T-helper 1 cell treated with Interleukin-12 subunit alpha and Interleukin-12 subunit beta and Interleukin-4 antibody, amounts not matched to agents 30 ng/mL and 1 ng/mL, for 36 hours (primary cell): ENCODE results near the gene RTCB. TPM values are rescaled to one million over a fixed set of nuclear protein-coding genes. Genes with fewer than 3 reads are reported as not detected.
"Not testable (repeated sequence)": the region's sequence is repeated elsewhere in the genome, so short reads cannot be mapped to it uniquely, and the experiment has no call there.

ENCODE experiments used
- intact Hi-C: fragments of 100-400 bp; cut with micrococcal nuclease; formaldehyde crosslinking; loops from one replicate; pipeline ENCODE4 v1.15.1; 2024
- total RNA-seq: library from RNA; stranded (reverse); gene quantifications from 2 replicates; pipeline ENCODE4 v1.2.3, GENCODE V29; 2022

The RTCB gene
- total RNA-seq, 1 donor from 2014 or later: 69.5 TPM

DNA sequence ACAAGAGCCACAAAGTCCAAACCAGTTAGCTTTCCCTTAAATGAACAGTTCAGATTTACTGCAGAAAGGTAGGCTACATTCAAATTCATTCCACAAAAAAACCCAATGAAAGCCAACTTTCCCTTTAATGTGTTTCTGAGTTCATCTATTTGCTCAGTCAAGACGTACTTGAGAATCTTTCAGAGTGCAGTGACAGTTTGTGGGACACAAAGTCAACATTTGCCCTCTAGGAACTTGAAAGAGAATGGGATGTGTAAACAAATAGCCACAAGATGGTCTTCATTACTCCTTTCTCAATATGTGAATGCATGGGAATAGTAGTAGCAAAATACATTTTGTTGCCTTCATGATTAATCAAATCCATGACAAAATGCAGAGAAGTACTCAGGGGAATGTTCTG is 15.8 kb downstream of the RTCB start:
- intact Hi-C loops: no loop called here

DNA sequence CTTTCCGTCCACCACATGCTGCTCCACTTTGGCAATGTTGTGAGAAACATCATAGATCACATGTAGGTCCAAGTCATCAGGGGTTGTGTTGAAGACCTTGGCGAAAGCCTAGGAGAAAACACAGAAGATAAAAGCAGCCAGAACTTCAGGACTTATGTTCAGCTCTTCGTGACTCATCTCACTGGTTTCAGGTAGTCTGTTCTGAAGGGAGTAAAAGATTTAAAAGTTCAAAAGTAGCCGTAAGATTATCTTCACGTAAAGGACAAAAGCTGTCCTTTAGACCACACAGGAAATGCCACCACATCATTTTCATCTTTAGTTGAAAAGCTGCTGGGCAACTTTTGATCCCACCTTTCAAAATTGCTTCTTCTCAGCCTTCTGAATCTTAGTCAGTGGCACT is 16.9 kb downstream of the RTCB start:
- intact Hi-C loops: no loop called here

DNA sequence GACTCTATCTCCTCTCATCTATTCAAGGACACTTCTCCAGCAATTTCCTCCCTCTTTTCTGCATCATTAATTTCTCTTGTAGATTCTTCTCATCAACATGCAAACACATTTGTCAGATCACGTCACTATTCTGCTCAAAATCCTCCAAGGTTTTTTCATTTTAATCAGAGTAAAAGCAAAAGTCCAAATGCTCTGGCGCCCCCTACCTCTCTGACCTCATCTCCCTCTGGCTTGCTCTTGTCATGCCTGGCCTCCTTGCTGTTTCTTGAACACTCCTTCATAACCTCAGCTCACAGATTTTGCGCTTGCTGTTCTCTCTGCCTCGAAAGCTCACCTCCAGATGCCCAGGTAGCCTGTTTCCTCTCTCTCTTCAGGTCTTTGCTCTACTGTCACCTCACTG is 22.4 kb downstream of the RTCB start:
- intact Hi-C loops: loop anchor here (1.0 to 2.0 kb wide), 2 partner anchors 286 to 413 kb away; no protein-coding TSS in a partner anchor

DNA sequence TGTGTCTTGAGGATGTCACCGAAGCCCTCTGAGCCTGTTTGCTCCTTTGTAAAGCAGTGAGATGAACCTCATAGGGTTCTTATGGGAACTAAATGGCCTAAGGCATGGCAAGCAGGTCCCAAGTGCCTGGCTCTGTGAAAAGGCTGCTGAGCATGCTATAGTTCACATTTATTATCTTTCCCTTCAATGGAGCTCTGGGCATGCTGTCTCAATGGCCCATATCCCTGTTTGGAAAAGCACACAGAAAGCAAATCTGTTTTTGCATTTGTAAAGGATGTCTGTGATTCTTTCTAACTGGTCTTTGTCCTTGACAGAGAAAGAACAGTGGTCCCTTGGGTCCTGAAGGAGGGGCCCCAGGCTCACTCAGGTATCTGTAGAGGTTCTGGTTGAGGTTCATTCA is 26.4 kb downstream of the RTCB start:
- intact Hi-C loops: no loop called here

DNA sequence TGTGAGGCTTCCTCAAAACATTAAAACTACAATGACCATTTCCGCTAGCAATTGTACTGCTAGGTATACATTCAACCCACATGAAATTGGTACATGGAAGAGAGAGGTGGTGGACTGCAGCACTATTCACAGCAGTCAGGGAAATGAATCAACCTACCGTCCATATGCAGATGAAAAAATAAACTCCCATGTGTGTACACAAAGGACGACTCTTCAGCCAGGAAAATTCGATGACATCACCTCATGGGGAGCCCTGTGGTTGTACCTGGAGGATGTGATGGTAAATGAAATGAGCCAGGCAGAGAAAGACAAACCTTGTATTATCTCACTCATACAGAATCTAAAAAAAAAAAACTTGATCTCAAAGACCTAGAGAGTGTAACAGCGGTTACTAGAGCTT is 31.1 kb downstream of the RTCB start:
- intact Hi-C loops: no loop called here

DNA sequence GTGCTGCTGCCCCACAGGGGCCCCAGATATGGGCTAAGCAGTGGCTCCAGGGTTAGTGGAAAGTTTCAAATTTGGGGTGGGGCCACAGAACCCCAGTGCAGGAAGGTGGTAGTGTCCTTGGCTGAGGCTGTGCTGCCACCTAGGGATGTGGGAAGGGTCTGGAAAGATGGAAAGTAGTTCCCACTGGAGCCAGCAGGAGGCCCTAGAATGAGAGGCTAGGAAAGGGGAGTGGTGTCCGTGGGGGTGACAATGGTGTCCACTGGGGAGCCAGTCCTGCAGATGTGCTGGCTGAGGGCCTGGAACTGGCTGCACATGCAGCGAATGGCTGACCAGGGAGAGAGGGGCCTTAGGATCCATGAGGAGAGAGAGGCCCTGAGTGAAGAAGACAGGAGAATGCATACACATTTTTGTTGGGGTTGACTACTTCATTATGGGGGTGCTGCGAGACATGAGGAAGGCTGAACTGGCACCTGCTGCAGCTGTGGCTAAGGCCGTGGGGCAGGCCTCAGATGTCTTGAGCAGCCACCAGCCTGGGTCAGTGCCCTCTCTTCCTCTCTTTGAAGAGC is 33.3 kb downstream of the RTCB start:
- intact Hi-C loops: no loop called here

DNA sequence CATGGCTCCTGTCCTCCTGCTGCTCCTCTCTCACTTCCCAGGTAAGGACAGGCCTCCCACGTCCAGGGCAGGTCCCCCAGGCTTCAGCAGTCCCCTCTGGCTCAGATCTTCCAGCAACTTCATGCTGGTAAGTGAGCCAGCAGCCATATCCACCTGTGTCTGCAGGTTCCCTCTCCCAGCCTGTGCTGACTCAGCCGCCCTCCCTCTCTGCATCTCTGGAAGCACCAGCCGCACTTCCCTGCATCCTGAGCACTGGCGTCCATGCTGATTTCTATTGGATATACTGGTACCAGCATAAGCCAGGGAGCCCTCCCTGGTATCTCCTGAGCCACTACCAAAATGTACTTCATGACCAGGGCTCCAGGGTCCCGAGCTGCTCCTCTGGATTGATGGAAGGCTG is 35.4 kb downstream of the RTCB start:
- intact Hi-C loops: no loop called here

DNA sequence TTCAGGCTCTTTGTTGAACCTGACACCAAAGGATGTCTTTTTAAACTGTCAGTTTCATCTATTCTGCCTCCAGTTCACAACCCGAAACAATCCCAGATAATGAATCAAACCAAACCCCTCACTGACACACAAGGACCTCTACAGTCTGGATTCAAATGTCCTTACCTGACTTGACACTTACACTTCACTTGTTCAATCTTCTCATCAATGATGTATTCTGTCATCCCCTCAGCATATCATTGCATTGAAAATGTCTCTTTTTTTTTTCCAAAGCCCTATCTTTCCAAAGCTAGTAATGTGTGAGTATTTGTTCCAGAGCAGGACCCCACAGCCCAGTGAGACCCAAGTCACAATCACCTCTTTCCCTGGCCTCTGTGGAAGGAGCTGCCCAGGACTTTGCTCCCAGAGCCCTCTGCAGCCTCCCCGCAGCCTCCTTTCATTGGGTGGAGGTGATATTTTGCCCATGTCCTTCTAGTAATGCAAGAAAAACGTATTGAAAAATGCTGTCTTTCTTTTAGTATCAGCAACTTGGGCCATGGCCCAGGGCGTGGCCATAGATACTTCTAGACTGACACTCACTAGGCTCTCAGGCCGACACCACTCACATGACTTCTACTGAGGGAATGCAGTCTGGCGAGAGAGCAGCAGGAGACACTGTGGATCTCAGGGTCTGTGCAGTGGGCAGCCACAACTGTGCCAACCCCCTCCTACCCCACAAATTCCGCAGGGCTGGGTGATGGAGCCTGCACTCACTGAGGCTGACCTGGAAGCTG is 36.2 kb downstream of the RTCB start:
- intact Hi-C loops: no loop called here

DNA sequence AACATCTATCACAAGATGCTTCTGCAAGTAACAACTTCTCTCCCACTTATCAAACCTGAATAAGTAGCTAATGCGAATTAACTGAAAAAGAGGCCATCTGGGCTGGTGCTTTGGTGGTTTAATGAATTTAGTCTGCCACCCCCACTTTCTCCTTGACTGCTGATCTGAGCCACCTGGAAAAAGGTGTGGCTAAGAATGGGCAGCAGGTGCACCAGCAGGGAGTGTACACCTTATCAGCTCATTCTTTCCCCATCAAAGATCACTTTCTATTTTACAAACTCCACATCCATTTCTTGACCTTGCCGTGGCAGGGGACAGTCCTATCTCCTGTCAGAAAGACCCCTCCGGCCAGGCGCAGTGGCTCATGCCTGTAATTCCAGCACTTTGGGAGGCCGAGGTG is 47.8 kb downstream of the RTCB start:
- intact Hi-C loops: no loop called here

DNA sequence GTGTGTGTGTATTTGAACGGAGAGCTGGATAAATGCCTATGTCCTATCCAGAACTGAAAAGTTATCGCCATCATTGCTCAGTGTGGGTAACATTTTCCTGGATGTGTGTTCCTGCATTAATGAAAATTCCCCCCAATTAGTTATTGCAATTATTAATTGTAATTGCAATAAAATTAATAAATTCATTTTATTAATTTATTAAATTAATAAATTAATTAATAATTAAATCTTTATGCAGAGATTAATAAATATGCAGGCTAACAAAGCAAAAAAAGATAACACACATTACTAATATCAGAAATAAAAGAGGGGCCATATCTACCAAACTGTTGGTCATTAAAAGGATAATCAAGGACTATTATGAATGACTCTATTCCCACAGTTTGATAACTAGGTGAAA is 50.8 kb downstream of the RTCB start:
- intact Hi-C loops: no loop called here

DNA sequence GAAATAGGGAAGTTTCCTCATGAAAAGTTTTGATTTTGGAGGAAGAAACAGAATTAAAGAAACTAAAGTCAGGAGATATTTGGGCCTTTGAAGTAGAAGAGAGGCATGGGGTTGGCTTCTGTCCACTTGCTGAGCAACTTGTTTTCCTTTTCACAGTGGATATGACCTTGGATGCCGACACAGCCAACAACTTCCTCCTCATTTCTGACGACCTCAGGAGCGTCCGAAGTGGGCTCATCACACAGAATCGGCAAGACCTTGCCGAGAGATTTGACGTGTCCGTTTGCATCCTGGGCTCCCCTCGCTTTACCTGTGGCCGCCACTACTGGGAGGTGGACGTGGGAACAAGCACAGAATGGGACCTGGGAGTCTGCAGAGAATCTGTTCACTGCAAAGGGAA is 52.0 kb downstream of the RTCB start:
- intact Hi-C loops: not testable (repeated sequence)

DNA sequence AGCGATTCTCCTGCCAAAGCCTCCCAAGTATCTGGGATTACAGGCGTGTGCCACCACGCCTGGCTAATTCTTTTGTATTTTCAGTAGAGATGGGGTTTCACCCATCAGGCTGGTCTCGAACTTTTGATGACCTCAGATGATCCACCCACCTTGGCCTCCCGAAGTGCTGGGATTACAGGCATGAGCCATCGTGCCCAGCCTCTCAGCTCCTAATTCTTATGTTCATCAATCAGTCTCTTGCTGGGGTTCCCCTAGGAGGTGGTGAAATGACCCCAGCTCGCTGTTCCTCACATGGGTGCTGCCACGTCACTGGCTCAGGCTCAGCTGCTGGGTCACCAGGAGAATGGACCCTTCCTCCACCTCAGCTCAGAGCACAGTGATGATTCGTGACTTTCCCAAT is 54.5 kb downstream of the RTCB start, which contains the start of gene RFPL3:
RFPL3 (plus strand) TSS at position 301 of the 400 bp plus-strand sequence. CDS start 205 bp downstream, outside the sequence.
- intact Hi-C loops: loop anchor here (10.0 kb wide), 1 partner anchor 253 kb away; no protein-coding TSS in a partner anchor

DNA sequence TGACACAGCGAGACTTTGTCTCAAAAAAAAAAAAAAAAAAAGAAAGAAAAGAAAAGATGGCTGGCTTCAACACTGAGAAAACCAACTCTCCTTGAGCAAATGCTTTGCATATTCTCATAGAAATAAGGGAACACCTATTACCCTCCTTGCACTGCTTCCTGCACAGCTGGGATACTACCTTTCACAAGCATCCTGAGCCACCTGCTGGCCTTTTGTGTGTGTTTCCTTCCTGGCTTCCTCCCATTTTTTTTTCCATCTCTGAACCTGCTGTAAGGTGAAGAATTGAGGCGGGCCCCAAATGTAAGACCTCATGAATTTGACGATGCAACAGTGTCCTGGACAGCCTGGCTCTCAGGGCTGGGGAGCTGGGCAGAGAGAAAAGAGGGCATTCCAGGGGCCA is 56.3 kb downstream of the RTCB start:
- intact Hi-C loops: loop anchor here (10.0 kb wide), 1 partner anchor 251 kb away; no protein-coding TSS in a partner anchor

DNA sequence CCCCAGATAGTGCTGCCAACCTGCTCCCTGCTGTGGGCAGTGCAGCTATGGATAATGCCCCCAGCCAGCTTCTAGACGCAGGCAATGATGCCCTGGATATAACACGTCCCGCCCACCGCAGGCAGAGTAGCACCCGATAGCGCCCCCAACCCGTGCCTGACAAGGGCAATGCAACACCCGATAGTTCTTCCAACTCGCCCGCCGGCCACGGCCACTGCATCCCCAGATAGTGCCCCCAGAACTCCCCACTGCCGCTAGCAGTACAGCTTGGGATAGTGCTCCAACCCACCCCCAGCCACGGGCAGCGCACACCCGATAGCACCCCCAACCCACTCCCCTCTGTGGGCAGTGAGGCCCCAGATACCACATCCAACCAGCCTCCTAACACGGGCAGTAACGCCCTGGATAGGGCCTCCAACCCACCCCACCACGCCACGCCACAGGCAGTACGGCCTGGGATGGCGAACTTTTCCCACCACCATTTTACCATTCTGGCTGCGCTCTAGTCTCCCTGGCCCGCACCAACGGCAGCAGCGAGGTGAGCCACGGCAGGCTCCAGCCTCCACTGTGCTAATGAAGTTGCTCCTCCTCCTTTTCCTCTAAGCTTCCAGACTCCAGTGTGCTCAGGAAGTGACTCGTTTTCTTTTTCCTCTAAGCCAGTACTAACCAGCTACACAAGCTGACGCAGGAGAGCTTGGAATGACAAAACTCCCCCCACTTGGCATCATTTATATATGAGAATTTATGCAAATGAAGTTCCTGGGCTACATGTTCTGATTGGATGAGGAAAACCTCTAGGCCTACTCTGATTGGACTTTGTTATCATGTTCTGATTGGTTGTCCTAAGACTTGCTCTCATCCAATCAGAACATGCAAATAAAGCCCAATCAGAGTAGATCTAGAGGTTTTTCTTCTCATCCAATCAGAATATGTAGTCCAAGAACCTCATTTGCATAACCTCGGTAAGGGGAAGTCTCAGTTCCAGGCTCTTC is 57.4 kb downstream of the RTCB start:
- intact Hi-C loops: loop anchor here (10.0 kb wide), 1 partner anchor 250 kb away; no protein-coding TSS in a partner anchor

DNA sequence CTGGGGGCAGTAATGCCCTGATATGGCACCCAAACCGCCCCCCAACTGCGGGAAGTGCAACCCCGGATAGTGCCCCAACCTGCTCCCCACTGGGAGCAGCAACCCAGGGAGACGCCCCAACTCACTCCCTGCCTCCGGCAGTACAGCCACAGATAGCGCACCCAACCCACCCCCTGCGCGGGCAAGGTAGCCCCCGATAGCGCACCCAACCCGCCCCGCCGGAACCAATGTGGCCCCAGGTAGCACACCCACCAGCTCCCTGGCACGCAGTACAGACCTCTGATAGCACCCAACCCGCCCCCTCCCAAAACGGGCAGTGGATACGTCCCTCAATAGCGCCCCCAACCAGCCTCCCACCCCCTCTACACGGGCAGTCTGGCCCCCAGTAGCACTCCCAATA is 58.2 kb downstream of the RTCB start:
- intact Hi-C loops: loop anchor here (10.0 kb wide), 1 partner anchor 249 kb away; no protein-coding TSS in a partner anchor

DNA sequence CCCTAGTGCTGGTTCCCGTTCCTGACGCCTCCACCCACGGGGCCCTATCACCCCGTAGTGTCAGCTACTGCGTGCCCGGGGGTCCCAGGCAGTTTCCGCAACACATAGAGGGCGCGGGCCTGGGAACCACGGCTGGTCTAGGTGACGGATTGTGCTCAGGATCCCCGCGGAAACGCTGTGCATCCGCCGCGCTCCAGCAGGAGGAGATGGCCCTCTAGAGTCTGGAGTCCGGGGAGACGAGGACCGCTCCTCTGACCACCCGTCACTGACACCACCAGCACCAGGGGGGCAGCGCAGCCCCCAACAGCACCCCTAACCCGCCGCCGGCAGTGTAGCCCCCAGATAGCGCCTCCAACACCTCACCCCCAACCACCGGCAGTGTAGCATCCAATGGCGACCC is 58.8 kb downstream of the RTCB start:
- intact Hi-C loops: loop anchor here (10.0 kb wide), 1 partner anchor 248 kb away; no protein-coding TSS in a partner anchor

DNA sequence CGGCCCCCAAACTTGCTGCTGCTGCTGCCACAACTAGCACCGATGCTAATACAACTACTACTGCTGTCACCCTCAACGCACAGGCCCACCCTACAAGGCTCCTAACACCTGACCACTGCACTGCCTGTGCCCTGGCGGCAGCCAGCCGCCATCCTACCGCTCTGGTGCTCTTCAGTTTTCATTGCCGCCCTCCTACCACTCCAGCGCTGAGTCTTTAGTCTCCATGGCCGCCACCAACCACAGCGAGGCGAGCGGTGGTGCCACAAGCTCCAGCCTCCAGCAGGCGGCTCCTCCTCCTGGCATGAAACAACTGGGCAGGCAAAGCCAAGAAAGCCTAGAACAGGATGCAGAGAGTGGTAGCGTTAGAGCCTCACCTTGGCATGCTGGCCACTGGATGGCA is 59.4 kb downstream of the RTCB start:
- intact Hi-C loops: loop anchor here (10.0 kb wide), 1 partner anchor 248 kb away; no protein-coding TSS in a partner anchor

DNA sequence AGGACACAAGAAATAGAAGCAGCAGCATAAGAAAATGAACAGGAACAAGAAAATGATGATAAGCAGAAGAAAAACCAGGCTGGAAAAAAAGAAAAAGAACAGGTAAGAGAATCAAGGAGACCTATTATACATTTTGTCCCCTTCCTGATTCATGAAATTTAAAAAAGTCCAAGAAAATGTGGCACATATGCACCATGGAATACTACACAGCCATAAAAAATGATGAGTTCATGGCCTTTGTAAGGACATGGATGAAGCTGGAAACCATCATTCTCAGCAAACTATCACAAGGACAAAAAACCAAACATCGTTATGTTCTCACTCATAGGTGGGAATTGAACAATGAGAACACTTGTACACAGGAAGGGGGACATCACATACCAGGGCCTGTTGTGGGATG is 60.2 kb downstream of the RTCB start:
- intact Hi-C loops: loop anchor here (10.0 kb wide), 1 partner anchor 247 kb away; no protein-coding TSS in a partner anchor

DNA sequence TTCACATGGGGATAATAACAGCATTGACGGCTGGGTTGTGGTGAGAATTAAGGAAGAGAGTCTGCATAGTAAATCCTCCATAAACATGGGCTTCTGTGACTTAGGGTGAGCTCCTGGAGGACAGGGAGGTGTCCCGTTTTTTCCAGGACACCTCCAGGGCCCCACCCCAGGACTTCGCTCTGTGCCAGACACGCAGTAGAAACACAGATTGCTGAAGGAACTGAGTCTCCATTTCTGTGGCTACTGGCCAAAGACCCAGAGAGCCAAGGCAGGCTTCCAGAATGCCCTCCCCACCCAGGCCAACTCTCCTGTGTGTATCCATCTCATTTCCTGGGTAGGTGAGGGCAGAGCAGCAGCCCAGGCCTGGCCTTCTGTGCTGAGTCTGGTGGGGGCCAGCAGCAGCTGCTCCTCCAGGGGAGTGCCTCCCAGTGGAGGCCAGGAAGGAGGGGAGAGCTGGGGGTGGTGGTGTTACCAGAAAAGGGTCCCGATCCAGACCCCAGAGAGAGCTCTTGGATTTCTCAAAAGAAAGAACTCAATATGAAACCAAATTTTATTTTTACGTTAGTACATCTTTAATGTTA is 63.9 kb downstream of the RTCB start:
- intact Hi-C loops: no loop called here

DNA sequence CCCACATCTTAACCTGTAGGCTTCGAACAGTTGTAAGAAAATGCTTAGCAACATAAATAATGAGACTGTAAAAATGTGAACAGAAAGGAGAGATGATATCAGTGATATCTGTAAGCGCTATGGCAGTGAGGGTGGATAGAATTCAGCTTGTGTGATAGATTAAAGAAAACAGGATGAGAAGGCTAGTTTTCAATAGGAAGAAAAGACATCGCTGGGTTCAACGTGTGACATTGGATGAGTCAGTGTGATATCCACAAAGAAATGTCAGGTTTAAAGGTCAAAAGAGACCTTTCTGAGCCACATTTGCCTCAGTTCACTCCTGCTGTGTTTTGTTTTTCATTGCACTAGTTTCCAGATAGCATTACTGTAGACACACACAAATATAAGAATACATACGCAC is 68.1 kb downstream of the RTCB start:
- intact Hi-C loops: no loop called here

DNA sequence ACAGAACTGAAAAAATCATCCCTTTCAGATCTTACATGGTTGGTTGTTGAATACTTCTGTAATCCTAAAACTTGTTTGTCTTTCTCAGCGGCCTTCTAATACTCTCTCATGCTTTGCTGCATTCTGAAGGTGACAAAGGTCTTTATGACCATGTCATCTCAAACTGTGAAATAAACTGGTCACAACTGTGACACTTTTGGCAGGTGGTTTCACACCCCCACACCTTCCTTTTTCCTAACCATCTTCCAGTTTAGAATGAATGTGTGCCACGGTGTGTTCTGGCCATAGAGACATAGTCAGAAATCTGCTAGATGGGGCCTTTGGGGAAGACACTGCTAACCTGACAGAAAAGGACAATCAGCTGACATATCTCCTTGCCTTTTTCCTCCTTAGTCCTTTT is 69.1 kb downstream of the RTCB start:
- intact Hi-C loops: no loop called here
